GM19455 (cell line): ENCODE data around the gene DCANP1.
A peak's percentile ranks its signal among the peaks of the same experiment; 100 is the strongest.

Experiments
- ATAC-seq: cut with Tn5 transposase; IDR thresholded peaks from one replicate; pipeline ENCODE4 v1.9.1; 2021; ENCODE audit not compliant: unreplicated experiment

The DCANP1 gene

DNA sequence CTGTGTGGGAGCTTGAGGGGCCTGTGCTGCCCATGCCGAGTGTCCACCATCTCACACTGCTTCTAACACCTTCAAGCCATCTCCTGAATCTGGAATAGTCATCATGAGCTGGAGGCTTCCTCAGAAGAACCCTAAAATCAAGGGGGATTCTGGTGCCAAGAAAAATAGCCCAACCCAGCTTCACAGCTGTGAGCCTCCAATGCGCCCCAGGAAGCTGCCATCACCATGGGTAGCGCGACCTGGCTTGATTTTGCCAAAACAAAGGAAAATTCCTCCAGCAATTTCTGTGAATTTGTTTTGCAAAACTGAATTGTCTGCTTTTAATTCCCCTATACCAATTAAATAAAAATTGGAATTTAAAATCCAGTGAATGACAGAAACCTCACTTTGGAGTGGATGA is 11.2 kb upstream of the DCANP1 start:
- ATAC-seq: no peak

DNA sequence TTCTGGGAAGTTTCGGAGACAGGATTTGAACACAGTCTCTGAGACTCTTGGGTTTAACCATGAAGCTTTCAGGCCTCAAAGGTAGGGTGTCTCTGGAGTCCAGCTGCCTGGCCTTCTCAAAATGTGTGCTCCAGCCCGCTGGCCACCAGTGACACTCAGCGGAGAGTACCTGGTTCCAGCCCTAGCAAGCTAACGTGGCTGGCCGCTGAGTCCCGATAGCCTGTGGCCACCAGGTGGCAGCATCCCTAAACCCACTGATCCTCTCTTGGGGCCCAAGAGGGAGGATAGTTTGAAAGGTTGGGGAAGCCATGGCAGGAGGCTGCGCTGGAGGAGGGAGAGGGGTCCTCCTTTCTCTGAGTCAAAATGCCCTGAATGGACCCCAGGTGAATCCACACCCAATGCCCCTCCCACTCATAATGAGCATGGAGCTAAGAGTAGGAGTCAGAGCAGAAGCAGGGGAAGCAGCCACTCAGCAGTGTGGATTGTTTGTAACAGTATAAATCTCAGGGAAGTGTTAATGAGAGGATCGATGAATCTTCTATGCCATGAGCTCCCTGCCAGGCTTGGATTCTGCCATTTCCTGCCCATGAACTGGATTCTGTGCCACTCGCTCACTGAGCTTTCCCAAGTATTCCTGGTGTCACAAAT is 10.4 kb upstream of the DCANP1 start:
- ATAC-seq: peak; percentile 66

DNA sequence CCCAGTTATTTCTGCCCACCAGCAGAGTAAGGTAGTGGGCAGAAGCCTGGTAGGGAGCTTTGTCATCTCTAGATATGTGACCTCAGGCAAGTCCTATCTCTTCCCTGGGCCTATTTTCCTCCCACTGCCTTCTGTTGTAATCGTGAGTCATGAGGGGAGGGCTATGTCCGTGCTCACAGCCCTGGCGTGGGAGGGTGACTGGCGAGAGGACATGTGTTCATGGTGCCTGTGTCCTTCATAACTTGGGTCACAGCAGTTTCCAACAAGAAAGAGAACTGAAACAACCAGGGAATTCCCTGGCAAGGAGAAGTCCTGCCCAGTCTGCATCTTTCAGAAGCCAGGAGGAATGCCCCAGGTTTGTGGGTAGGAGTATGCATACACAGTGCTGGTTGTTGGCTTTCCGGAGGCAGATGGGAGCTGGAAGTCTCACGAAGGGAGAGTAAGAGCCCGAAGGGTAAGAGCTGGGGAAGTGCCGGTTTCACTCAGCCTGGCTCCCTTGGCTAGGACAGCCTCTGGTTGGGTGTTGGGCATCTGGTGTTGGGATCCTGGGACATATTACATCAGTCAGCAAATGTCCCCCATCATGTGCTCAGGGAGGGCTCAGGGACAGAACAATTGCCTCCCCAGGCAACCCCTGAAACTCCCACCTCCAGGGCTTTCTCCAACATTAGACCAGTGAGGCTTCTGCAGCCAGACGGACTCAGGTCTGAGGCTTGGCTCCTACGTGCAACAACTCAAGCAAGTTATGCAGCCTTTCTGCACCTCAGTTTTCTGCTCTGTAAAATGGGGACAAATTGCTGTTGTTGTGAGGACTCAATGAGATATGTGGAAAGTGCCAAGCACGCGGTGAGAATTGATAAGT is 9.3 kb upstream of the DCANP1 start:
- peak; percentile 58 for ATAC-seq

DNA sequence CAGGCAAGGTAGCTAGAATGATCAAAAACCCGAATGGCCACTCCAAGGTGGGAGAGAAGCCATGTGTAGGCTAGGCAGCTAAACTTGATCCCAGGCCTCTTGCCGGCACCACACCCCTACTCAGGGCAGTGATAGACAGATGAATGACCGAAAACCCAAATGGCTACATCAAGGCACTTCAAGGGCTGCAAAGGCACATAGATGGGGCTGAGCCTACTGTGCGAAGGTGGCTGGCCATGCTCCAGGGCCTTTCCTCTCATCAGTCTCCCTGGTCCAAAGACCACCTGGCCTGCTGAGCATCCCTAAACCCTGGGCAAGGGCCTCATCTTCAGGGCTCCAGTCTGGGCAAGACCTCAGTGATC is 8.7 kb upstream of the DCANP1 start:
- no peak for ATAC-seq

DNA sequence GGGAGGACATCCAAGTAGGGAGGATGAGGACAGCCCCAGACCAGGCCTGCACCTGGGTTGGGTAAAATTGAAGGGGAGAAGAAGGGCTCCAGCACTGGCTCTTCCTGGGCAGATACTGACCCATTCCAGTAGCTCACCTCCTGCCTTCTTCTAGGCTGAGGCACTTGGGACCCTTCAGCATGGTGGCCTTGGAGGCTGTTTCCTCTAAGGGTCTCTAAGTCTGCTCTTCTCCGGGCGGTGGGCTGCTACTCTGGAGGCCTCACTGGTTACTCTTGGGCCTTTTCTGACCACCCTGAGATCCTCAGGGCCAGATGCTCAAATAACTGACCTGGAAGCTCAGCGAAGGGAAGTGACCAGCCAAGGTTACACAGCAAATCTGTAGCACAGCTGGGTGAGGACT is 7.8 kb upstream of the DCANP1 start:
- ATAC-seq: no peak

DNA sequence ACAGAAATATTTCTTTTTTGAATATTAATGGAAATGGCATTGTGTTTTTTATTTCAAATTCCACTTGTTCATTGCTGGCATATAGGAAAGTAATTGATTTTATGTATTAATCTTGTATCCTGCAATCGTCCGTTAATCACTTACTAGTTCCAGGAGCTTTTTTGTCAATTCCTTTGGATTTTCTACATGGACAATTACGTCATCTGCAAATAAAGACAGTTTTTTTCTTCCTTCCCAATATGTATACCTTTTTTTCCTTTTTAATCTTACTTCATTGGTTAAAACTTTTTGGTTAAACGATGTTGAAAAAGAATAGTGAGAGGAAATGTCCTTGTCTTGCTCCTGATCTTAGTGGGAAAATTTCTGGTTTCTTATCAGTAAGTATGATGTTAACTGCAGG is 6.5 kb upstream of the DCANP1 start:
- no peak for ATAC-seq

DNA sequence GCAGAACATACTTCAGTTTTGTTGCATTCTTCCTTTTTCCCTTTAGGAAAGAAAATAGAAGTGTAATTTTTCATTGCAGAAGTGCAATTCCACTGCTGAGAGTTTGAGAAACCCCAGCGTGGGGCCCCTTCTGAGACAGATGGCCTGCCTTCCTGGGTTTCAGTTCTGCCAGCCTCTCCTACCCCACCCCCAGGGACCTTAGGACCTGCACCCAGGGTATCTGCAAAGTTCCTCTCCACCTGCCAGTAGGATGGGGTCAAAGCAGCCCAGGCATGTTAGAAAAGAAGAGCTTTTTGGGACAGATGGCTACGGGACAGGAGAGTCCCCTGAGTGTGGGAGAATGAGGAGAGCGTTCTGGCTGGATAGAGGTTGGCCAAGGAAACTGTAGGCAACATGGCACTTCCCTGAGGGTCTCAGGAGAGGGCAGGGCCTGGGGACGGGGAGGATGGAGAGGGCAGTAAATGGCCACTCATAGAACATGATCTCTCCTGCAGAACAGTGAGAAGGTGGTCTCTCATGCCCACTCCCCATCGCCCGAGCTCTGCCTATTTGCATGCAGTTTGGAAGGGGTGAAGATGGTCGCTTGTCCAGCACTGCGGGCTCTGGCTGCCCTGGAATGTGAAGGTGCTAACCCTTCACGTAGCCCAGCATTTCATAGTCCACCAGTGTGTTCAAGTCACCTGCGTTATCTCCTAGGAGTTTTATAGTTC is 5.3 kb upstream of the DCANP1 start, which contains the start of gene TIFAB:
TSS of gene TIFAB (minus strand) at position 31 of the 710 bp plus-strand sequence. CDS start 2,412 bp downstream, outside the sequence.
- no peak for ATAC-seq

DNA sequence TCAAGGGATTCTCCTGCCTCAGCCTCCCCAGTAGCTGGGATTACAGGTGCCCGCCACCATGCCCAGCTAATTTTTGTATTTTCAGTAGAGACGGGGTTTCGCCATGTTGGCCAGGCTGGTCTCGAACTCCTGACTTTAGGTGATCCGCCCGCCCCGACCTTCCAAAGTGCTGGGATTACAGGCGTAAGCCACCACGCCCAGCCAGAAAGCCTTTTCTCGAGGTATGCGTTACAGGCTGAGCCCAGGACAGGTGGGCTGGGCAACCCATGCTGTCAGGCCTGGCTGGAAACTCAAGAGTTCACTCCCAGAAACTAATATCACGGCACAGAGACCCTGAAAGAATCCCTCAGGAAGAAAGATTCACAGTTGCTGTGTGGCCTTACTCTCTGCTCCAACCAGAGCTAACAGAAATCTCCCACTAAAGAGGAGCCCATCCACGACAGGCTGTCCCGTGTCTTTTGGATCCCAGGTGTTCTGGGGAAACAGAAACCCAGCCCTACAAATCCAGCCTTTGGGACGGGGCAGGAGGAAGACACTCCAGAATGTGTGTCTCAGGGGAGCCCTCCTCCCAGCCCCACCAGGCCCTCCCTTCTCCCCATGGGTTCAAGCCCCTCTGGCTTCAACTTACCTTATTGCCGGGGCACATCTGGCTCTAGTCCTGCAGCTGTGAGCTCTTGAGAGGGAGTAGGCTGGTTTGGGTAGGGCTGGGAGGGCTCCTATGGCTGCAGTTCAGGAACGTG is 4.6 kb upstream of the DCANP1 start:
- ATAC-seq: no peak

DNA sequence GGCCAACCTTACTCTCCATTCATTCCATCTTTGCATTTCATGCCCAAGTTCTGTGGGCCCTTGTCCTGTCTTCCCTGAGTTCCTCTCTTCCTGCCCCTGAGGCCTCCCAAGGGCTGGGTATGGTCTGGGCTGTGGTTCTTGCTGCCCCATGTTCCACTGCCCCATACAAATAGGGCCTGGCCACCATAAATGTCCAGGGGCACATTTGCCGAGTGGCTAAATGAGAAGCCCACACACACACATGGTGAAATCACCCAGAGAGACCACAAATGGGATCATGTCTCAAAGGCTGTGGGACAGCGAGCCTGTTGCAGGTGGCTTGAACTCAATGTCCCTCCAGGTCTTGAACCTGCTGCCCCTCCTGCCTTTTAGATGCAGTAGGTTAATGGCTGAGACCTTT is 3.8 kb upstream of the DCANP1 start:
- no peak for ATAC-seq

DNA sequence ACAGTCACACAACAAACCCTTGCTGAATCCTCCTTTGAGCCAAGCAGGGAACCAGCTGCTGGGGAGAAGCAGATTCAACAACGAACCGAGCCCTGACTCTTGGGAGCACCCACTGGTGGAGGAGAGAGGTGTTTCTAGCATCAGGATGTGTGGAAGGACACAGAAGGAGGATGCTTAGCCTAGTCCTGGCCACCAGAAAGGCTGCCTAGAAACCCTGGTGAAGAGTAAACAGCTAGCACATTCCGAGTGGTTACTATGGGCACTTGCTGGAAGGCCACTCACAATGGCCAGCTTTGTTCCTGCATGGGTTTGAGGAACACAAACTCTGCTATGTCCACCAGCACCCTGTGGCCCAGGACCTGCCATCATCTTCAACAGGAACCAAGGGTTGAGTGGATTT is 3.2 kb upstream of the DCANP1 start:
- no peak for ATAC-seq

DNA sequence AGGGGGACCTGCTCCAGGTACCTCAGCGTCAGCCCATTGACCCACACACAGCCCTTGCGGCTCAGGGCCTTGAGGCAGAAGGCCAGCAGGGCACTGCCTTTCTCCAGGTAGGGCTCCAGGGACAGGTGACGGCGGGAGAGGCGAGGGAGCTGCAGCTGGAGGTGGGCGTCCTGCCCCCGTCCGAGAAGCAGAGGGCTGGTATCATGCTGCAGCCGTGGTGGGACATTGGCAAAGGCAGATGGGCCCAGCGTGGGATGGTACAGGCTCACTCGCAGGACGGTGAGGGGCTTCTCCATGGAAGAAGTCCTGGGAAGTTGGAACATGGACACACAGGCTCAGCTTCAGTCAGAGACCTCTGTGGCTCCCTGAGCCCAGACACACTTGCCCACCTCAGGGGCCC is 2.5 kb upstream of the DCANP1 start:
- no peak for ATAC-seq

DNA sequence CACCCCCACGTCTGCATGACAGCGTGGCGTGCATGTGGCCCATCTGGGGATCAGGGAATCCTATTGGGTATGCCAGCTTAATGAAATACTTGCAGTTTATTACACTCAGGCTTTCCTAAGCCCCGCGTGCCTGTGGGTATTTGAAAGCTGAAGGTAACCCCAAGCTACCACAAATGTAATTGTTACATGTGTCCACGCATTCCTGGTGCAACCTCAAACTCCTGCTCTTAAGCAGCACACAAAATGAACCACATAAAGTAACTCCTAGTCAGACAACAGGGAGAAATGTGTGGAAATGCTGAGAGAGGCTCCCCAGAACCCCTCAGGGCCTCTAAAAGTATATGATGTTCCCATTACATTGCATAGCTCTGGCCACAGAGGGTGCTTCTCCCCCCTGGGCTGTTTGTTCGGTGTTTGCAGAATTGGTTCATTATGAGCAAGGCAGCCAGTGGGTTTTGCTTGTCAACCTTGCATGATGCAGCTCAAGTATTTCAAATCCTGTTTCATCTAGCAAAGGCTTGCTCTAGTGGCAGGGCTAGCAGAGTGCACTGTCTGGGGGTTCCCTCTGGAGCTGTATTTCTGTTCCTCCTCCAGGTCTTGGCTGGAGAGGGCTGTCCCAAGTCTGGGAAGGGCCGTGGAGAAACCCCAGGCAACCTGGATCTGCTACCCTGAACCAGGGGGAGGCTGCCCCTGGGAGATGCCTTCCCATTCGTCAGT is 1.8 kb upstream of the DCANP1 start:
- no peak for ATAC-seq

DNA sequence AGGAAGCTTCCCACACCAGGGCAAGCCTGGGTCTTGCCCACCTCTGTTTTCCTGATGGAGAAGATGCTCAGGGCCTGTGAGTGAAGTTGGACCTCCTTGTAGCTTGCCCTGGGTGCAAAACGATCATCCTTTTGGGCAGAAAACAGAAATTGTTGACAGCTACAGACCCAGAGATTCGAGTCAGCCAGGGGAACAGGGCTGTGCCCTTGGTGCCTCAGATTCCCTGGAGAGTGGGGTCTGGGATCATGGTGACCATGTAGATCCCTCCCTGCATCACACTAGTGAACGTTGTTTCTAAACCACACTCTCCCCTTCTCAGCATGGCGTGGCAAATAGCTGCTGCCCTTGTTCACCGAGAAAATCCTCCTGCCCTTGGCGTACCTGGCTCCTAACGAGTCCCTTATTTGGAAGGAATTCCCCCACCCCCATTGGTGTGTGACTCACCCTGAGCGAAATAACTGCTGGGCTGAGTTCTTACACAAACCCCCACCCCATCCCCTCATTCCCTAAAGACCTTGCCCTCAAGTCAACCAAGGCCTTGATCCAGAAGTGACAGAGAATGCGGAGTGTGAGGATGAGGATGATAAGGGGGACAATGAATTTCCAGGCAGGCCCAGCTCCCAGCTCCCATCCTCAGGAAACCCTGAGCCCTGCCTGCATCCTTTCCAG is 1.1 kb upstream of the DCANP1 start:
- no peak for ATAC-seq

DNA sequence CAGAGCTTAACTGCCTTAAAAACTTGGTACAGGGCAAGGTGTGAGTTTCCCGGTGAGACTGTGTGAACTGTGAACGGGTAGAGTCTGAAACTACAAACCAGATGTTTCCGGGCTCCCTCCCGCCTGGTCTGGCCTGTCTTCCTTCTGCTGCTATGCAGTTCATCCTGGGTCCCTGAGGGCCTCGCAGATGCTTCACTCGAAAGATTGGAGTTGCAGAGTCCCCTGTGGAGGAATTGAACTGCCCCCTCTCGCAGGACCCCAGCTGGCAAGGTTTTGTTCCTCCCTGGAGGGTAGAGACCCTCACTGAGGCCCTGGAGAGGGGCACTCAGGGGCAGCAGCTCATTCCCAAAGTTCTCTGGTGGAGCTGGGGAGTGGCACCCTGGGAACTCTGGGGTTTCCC is 533 bp downstream of the DCANP1 start:
- ATAC-seq: no peak

DNA sequence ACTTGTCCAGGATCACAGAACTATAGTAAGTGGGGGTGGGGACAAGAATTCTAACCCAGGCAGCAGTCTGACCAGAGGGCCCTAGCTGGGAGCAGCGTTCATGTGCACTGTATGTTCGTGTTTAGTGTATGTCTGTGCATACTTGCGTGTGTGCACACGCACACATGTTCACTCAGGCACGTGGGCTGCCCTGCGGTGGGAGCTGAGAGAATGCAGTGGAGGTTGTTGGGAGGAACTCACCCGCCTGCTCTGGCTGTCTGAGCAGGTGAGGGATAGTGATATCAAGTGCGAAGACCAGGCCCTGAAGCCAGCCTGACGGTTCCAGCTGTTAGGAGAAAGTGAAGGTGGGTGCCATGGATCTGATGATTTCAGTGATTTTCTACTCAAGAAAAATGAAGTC is 942 bp downstream of the DCANP1 start:
- ATAC-seq: no peak

DNA sequence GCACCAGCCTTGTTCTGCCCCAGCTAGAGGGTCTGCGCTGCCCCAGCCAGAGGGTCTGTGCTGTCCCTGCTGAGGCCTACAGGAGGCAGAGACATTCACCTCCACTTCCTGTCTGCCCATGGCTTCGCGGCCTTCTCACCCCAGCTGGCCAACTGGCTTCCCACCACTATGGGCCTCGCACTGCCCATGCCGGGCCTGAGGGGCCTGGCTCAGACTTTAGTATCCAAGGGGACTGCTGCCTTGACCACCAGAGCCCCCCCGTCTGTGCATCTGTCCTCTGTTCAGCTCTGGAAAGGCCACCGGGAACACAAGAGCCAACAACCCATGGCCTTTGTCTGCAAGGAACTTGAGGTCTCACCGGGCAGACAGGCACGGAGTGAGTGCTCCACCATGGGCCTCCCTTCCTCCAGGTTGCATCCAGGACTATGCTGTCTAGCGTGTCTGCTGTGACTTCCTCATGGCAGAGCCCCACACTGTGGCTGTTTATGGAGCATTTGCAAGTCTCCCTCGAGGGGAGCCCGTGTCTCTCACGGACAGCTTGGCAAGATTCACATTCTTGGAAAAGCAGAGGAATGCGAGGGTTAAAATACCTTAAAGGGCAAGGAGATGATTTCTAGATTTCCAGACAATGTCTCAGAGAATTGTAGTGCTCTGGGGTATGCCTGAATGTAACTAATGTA is 1.7 kb downstream of the DCANP1 start:
- no peak for ATAC-seq

DNA sequence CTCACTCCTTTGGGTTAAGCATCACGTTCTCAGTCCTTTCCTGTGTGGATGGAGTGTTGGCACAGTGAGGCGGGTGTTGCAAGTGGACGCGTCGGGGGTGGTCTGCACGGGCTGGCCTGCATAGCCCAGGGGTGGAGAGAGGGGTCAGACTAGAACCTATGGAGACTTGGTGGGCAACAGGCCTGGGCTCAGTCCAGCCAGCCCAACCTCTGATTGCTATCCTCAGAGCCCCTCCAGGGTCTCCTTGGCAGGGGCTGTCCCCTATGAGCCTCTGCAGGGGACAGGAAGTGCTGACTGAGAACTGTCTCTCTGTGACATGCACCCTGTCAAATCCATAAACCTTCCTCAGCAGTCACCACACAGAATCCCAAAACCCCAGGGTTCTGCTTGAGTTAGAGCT is 2.3 kb downstream of the DCANP1 start:
- no peak for ATAC-seq

DNA sequence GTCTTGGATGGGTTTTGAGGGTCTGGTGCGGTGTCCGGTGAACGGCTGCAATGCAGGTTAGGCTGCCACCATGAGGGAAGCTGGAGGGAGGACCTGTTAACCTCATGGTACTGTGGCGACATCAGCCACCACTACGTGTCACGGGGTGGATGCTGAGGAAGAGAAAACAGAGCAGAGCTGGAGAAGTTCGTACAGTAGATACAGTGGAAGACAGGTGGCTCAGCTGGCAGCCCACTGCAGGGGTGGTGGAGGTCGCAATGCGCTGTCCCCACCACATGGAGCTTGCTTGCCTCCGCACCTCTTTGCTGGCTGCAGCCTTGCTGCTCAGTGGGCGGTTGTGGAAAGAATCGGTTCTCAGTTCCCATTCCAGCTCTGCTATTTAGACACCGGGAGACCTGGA is 2.8 kb downstream of the DCANP1 start:
- no peak for ATAC-seq

DNA sequence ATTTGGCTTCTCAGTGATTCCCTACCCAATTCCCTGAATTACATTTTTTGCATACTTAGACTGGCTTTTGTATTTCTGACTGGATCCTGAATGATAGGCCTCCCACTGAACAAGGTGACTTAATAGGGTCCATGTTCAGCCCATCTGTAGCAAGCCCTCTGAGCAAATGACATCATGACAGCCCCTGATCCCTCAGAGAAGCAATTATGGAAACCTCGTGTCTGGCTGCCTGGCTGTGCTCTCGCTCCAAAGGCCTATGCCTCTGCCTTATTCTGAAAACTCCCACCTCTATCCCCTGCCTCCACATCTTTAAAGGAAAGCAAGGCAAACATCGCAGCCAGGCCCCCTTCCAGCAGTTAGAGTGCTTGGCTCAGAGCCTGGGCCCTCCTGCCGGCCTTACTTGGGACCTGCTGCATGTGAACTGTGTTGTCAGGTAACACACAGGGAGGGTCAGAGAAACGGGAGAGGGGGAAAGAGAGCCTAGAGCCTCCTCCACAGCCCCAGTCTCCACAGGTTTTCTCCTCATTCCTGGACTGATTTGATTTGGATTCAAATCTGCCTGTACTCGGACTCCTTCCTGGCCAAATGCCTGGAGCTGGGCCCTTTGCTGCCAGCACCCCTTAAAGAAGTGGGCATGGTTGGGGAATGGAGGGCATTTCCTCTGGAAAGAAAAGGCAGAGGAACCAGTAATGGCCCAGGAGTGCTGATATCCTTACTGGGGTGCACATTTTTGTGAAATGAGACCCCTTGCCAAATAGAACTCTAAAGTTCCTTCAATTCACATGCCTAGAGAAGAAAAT is 3.8 kb downstream of the DCANP1 start:
- ATAC-seq: no peak
